Suprapubic skin (tissue), 4 donors: ENCODE data around the gene PIK3R1. TPM values are rescaled to one million over a fixed set of nuclear protein-coding genes. Genes with fewer than 3 reads are reported as not detected.
A peak's percentile ranks its signal among the peaks of the same experiment; 100 is the strongest.

ENCODE experiments used
- DNase-seq, 2 donors: peaks; one replicate each; pipeline ENCODE4 v3.0.0-alpha.2; 2019; ENCODE audit warnings: low spot score in 2 of 2
- H3K27ac ChIP-seq: fragments of 200-600 bp; sonication (generic); one replicate; pipeline ENCODE4 v1.5.1; 2019
- H3K27me3 ChIP-seq: fragments of 200-600 bp; sonication (generic); one replicate; pipeline ENCODE4 v1.5.1; 2019
- H3K36me3 ChIP-seq: fragments of 200-600 bp; sonication (generic); one replicate; pipeline ENCODE4 v1.5.1; 2019
- H3K4me1 ChIP-seq: fragments of 200-600 bp; sonication (generic); one replicate; pipeline ENCODE4 v1.5.1; 2019
- H3K4me3 ChIP-seq: fragments of 200-600 bp; sonication (generic); one replicate; pipeline ENCODE4 v1.5.1; 2019; ENCODE audit warnings: mild to moderate bottlenecking
- H3K9me3 ChIP-seq: fragments of 200-600 bp; sonication (generic); one replicate; pipeline ENCODE4 v1.5.1; 2019
- EP300 ChIP-seq: sonication (generic); formaldehyde crosslinking; IDR thresholded peaks from one replicate; pipeline ENCODE4 v1.6.1; 2017; ENCODE audit warnings: antibody characterized with exemption
- POLR2A ChIP-seq, 2 donors: fragments of 450-650 bp; IDR thresholded peaks; one replicate each; pipeline ENCODE4 v1.6.1; 2017; ENCODE audit warnings: antibody characterized with exemption in 2 of 2, mild to moderate bottlenecking in 2 of 2, moderate library complexity in 2 of 2
- POLR2AphosphoS5 ChIP-seq, 3 donors: sonication (generic); formaldehyde crosslinking; IDR thresholded peaks; one replicate each; pipeline ENCODE4 v1.6.1; 2017; ENCODE audit warnings: antibody characterized with exemption in 3 of 3
- WGBS: methylation state at CpG from one replicate; pipeline ENCODE4 v1.1.5; 2018; 5-methylcytosine and 5-hydroxymethylcytosine counted together
- total RNA-seq, 4 donors: library from RNA; depleted of rRNA; stranded (reverse); fragments of >200 nt; gene quantifications; one replicate each; pipeline ENCODE4 v1.1.0, GENCODE V29; 2016
- TF ChIP-seq, protein P1 (sequence below), 2 donors: fragments of 200-600 bp in 1 of 2; fragments of 450-650 bp in 1 of 2; sonication (generic) in 1 of 2; IDR thresholded peaks; one replicate each; pipeline ENCODE4 v1.5.1; 2016 to 2019; ENCODE audit warnings: antibody characterized with exemption in 2 of 2, mild to moderate bottlenecking in 1 of 2, moderate library complexity in 1 of 2

PIK3R1 gene
- total RNA-seq, 4 donors from 2014 or later, result 96.5 to 257 (median 181) TPM

DNA sequence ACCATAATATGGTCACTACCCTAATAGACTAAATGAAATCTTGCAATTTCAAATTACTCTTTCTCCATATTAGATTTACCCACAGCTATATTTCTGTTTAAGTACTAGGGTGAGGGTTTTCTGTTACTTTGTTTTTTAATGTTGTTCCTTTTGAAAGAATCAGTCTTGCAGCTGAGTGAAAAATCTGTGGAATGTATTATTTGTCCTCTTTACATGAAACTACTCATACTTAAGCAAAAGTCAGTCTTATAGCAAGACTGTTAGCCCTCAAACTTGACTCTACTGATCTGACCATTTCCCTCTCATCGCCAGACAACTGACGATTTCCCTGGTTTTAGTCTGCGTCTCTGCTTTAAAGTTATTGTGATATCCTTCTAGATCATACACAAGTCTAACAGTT lies 84.0 kb downstream of the PIK3R1 start:
- no peak overlapping the region for H3K27ac ChIP-seq

DNA sequence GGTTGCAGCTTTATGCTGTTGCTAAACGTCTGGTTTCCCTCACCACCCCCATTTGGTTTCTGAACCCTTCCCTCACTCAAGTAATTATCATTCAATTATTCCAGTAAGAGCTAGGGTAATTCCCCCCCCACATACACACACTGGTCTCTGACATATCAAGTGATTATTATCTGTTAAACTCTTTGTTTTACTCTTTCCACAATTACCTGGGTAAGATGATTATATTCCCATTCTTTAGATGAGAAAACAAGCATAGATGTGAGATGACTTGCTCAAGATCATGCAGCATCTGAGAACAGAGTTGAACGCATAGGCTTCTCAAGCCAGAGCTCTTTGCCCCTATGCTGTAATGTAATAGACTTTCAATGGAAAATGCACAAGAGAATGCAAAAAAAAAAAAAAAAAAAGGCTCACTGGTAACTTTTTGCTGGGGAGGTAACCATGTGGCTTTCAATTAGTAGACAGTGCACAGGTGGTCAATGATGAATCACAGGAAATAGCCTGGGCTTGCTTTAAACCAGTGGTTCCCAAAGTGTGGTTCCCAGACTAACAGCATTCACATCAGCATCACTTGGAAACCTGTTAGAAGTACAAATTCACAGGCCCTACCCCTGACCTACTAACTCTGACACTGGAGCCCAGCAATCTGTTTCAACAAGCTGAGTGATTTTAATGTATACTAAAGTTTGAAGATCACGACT lies 87.6 kb downstream of the PIK3R1 start:
- H3K9me3 ChIP-seq, result no peaks in the 10 kb centered on the region
- 52% methylated on average over 3 of the region's 3 CpGs for WGBS
- H3K4me1 ChIP-seq, result peaks cover 43% of the 10 kb centered on the region
- no peak overlapping the region for H3K27ac ChIP-seq
- H3K27me3 ChIP-seq, result no peaks in the 10 kb centered on the region
- H3K36me3 ChIP-seq, result peaks cover 32% of the 10 kb centered on the region
- H3K4me3 ChIP-seq, result no peak overlapping the region
- no peak for DNase-seq
- TF ChIP-seq POLR2AphosphoS5 (IDR thresholded peaks at IDR 0.05) (no peak), EP300 (no peak), POLR2A (IDR thresholded peaks at IDR 0.05) (no peak)
- TF ChIP-seq, protein P1, sequence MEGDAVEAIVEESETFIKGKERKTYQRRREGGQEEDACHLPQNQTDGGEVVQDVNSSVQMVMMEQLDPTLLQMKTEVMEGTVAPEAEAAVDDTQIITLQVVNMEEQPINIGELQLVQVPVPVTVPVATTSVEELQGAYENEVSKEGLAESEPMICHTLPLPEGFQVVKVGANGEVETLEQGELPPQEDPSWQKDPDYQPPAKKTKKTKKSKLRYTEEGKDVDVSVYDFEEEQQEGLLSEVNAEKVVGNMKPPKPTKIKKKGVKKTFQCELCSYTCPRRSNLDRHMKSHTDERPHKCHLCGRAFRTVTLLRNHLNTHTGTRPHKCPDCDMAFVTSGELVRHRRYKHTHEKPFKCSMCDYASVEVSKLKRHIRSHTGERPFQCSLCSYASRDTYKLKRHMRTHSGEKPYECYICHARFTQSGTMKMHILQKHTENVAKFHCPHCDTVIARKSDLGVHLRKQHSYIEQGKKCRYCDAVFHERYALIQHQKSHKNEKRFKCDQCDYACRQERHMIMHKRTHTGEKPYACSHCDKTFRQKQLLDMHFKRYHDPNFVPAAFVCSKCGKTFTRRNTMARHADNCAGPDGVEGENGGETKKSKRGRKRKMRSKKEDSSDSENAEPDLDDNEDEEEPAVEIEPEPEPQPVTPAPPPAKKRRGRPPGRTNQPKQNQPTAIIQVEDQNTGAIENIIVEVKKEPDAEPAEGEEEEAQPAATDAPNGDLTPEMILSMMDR (IDR thresholded peaks at IDR 0.05), result no peak

More for the DNA sequence above, 84.0 kb downstream of the PIK3R1 start:
- H3K27me3 ChIP-seq, result no peaks in the 10 kb centered on the region
- TF ChIP-seq POLR2AphosphoS5 (IDR thresholded peaks at IDR 0.05), result no peak
- TF ChIP-seq, protein P1 (IDR thresholded peaks at IDR 0.05), result no peak
- TF ChIP-seq EP300, result no peak
- no peak for TF ChIP-seq POLR2A (IDR thresholded peaks at IDR 0.05)
- peaks cover 25% of the 10 kb centered on the region for H3K4me1 ChIP-seq
- DNase-seq, result no peak
- no peaks in the 10 kb centered on the region for H3K9me3 ChIP-seq
- no peak overlapping the region for H3K4me3 ChIP-seq
- peaks cover 69% of the 10 kb centered on the region for H3K36me3 ChIP-seq
- 95% methylated on average over 3 of the region's 3 CpGs for WGBS

DNA sequence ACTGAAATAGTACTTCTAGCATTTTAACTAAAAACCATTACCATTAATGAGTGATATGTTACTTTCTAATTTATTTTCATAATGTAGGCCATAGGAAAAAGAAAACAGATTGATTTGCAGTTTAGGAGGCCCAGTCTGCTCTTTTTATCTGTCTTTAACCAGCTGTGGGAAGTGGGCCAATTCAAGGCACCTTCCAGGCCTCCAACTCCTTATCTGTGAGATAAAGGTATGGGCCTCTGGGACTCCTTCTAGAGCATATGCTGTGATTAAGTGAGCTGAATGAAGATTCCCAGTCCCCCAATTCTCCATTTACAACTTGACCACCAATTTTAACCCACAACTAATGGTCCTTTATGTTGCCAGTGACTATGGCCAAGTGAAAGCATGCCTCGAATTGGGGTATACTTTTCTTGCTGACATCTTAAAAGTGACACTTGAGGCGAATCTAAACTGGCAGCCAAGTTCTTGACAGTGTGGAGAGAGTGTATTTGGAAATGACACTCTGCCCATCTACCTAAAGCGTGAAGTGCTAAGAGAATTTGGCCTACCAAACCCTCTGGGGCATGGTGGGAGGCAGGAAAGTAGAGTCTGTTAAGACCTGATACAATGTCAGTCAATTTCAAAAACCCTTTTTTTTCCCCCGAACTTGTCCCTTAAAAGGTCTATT lies 88.3 kb downstream of the PIK3R1 start:
- no peaks in the 10 kb centered on the region for H3K27me3 ChIP-seq
- no peak overlapping the region for H3K4me3 ChIP-seq
- DNase-seq, result no peak
- no peaks in the 10 kb centered on the region for H3K9me3 ChIP-seq
- TF ChIP-seq EP300, result no peak
- TF ChIP-seq POLR2AphosphoS5 (IDR thresholded peaks at IDR 0.05), result no peak
- TF ChIP-seq POLR2A (IDR thresholded peaks at IDR 0.05), result no peak
- TF ChIP-seq, protein P1 (IDR thresholded peaks at IDR 0.05), result no peak
- H3K36me3 ChIP-seq, result peaks cover 26% of the 10 kb centered on the region
- 59% methylated on average over 4 of the region's 4 CpGs for WGBS
- peak overlapping the region; percentile 65 for H3K27ac ChIP-seq
- H3K4me1 ChIP-seq, result peaks cover 40% of the 10 kb centered on the region

- peaks cover 35% of the 10 kb centered on the region for H3K4me1 ChIP-seq
- H3K27me3 ChIP-seq, result no peaks in the 10 kb centered on the region
- H3K36me3 ChIP-seq, result peaks cover 19% of the 10 kb centered on the region
- H3K27ac ChIP-seq, result peak overlapping the region; percentile 65
- no peak for TF ChIP-seq EP300
- no peak for DNase-seq
- no peak overlapping the region for H3K4me3 ChIP-seq
- WGBS, result 43% methylated on average over 3 of the region's 3 CpGs
- no peaks in the 10 kb centered on the region for H3K9me3 ChIP-seq
Observed at GRCh38 chr5:68304421-68305052, 89.0 kb downstream of the PIK3R1 start.

DNA sequence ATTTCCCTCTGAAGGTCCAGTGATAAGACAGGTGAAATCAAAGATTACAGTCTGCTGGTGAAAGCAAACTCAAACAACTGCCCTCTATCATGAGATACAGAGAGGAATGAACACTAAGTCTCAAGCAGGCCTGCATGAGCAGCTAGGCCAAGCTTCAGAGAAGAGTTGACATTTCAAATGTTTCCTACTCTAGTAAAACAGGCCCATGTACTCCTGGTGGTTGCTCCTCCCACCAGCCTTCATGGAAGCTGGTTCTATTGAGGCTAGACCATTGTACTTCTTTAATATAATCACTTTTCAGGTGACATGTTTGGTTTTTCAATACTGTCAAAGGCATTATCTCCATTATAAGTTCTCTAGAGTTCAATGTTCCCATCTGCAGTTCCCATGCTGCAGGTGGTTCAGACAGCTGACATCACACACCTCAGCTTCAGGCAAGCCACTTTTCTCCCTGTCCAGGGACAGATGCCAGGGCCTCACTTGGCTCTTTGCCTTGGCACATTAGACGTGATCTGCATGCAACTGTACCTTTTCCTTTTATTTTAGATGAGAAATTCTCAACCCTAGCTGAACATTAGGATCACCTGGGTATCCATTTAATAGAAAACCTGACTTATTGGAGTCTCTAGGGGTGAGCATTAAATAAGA lies 89.8 kb downstream of the PIK3R1 start:
- no peaks in the 10 kb centered on the region for H3K27me3 ChIP-seq
- TF ChIP-seq, protein P1 (IDR thresholded peaks at IDR 0.05), result no peak
- H3K27ac ChIP-seq, result peak overlapping the region; percentile 71
- peaks cover 35% of the 10 kb centered on the region for H3K4me1 ChIP-seq
- 53% methylated on average over 1 of the region's 1 CpG for WGBS
- H3K9me3 ChIP-seq, result no peaks in the 10 kb centered on the region
- peaks cover 12% of the 10 kb centered on the region for H3K36me3 ChIP-seq
- H3K4me3 ChIP-seq, result no peak overlapping the region
- no peak for DNase-seq
